Measurements from ENCODE around the gene VPS36.

DNA sequence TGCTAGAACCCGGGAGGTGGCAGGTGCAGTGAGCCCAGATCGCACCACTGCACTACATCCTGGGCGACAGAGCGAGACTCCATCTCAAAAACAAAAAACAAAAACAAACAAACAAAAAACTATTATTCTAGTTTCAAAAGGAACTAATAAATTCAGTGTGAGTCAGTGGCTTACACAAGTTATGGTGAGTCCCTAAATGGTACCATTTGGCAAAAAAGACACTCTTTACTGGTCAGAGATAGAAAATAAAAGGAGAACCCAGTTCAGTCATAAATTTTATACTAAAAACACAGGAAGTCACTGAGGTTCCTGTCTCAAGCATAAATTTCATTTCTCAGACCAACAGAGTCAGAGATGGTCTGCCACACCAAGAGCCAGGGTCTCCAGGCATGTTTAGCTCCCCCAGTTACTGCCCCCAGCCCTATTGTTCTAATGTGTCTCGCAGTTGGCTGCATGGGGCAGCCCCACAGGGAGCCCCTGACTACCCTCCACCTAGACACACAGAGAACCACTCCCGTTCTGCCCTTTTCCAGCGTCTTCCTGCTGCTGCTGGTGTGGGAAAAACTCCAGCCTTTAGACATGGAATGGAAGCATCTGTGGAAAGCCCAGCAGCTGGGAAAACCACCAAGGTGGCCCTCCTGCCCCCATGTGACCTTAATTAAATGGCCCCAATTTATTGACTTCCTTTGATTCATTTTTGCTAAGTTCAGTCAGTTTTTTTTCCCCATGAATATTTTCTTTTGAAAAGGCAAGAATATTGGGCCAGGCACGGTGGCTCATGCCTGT, 56.7 kb downstream of the VPS36 start:
- TF ChIP-seq TCF7 (IDR thresholded peaks at IDR 0.05; ENCODE audit: borderline replicate concordance): no peak
- TF ChIP-seq RAD21 (IDR thresholded peaks at IDR 0.05; ENCODE audit: insufficient read depth, low read depth, low read length): no peak
- no peak for TF ChIP-seq CHD1 (IDR thresholded peaks at IDR 0.05; ENCODE audit: low read depth, low read length)
- TF ChIP-seq, protein P1, sequence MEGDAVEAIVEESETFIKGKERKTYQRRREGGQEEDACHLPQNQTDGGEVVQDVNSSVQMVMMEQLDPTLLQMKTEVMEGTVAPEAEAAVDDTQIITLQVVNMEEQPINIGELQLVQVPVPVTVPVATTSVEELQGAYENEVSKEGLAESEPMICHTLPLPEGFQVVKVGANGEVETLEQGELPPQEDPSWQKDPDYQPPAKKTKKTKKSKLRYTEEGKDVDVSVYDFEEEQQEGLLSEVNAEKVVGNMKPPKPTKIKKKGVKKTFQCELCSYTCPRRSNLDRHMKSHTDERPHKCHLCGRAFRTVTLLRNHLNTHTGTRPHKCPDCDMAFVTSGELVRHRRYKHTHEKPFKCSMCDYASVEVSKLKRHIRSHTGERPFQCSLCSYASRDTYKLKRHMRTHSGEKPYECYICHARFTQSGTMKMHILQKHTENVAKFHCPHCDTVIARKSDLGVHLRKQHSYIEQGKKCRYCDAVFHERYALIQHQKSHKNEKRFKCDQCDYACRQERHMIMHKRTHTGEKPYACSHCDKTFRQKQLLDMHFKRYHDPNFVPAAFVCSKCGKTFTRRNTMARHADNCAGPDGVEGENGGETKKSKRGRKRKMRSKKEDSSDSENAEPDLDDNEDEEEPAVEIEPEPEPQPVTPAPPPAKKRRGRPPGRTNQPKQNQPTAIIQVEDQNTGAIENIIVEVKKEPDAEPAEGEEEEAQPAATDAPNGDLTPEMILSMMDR (IDR thresholded peaks at IDR 0.05 in 2 of 3, conservative IDR thresholded peaks at IDR 0.05 in 1 of 3; ENCODE audit: control insufficient read depth in 2 of 3, extremely low read depth in 1 of 3, insufficient read depth in 1 of 3, low read depth in 3 of 3, low read length in 3 of 3): no peak
- no peak for TF ChIP-seq TAF1 (IDR thresholded peaks at IDR 0.05; ENCODE audit: borderline replicate concordance, low read depth, low read length)
- no peak for TF ChIP-seq EP300 (IDR thresholded peaks at IDR 0.05; ENCODE audit: borderline replicate concordance in 1 of 2, control insufficient read depth in 1 of 2, low read depth in 2 of 2, low read length in 2 of 2)
- TF ChIP-seq WRNIP1 (IDR thresholded peaks at IDR 0.05; ENCODE audit: borderline replicate concordance, low read depth, low read length): no peak
- TF ChIP-seq, protein P2, sequence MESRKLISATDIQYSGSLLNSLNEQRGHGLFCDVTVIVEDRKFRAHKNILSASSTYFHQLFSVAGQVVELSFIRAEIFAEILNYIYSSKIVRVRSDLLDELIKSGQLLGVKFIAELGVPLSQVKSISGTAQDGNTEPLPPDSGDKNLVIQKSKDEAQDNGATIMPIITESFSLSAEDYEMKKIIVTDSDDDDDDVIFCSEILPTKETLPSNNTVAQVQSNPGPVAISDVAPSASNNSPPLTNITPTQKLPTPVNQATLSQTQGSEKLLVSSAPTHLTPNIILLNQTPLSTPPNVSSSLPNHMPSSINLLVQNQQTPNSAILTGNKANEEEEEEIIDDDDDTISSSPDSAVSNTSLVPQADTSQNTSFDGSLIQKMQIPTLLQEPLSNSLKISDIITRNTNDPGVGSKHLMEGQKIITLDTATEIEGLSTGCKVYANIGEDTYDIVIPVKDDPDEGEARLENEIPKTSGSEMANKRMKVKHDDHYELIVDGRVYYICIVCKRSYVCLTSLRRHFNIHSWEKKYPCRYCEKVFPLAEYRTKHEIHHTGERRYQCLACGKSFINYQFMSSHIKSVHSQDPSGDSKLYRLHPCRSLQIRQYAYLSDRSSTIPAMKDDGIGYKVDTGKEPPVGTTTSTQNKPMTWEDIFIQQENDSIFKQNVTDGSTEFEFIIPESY (IDR thresholded peaks at IDR 0.05): no peak
- TF ChIP-seq MTA3 (IDR thresholded peaks at IDR 0.05; ENCODE audit: borderline replicate concordance, low read length): no peak

All from GM12878 (cell line).